H9 (cell line): ENCODE data around the gene SECISBP2. TPM values are rescaled to one million over a fixed set of nuclear protein-coding genes. Genes with fewer than 3 reads are reported as not detected.

Experiments used
- DNase-seq: peaks from one replicate; pipeline ENCODE4 v3.0.0-alpha.2; 2017
- H2AFZ ChIP-seq: one replicate; pipeline ENCODE4 v1.6.1; 2013; ENCODE audit warnings: mild to moderate bottlenecking, low read length, control low read depth, moderate library complexity
- H2AK5ac ChIP-seq: 2 replicates; pipeline ENCODE4 v1.6.1; 2013; ENCODE audit warnings: low read length, control low read depth, mixed read lengths; ENCODE audit not compliant: insufficient read length
- H2BK120ac ChIP-seq: one replicate; pipeline ENCODE4 v1.6.1; 2013; ENCODE audit warnings: low read depth, mild to moderate bottlenecking, low read length, control low read depth, inconsistent platforms; ENCODE audit not compliant: poor library complexity, severe bottlenecking
- H2BK12ac ChIP-seq: 2 replicates; pipeline ENCODE4 v1.6.1; 2013; ENCODE audit warnings: low read length, control low read depth, mixed read lengths, low read depth; ENCODE audit not compliant: insufficient read length
- H2BK15ac ChIP-seq: 2 replicates; pipeline ENCODE4 v1.6.1; 2013; ENCODE audit warnings: low read depth, low read length, control low read depth
- H2BK20ac ChIP-seq: one replicate; pipeline ENCODE4 v1.6.1; 2013; ENCODE audit warnings: low read depth, mild to moderate bottlenecking, low read length, control low read depth, inconsistent platforms; ENCODE audit not compliant: poor library complexity, severe bottlenecking
- H2BK5ac ChIP-seq: 2 replicates; pipeline ENCODE4 v1.6.1; 2013; ENCODE audit warnings: low read length, control low read depth, mixed read lengths; ENCODE audit not compliant: insufficient read length
- H3K14ac ChIP-seq: 2 replicates; pipeline ENCODE4 v1.6.1; 2013; ENCODE audit warnings: low read length, control low read depth; ENCODE audit not compliant: insufficient read depth
- H3K18ac ChIP-seq: 2 replicates; pipeline ENCODE4 v1.6.1; 2013; ENCODE audit warnings: low read depth, mild to moderate bottlenecking, mixed read lengths, low read length, control low read depth; ENCODE audit not compliant: insufficient read length
- H3K23ac ChIP-seq: 2 replicates; pipeline ENCODE4 v1.6.1; 2013; ENCODE audit warnings: low read length, control low read depth, mixed read lengths, low read depth; ENCODE audit not compliant: insufficient read length
- H3K23me2 ChIP-seq: 2 replicates; pipeline ENCODE4 v1.6.1; 2013; ENCODE audit warnings: low read depth, mild to moderate bottlenecking, mixed read lengths, low read length, control low read depth; ENCODE audit not compliant: insufficient read length, poor library complexity, severe bottlenecking
- H3K27ac ChIP-seq: 2 replicates; pipeline ENCODE4 v1.5.1; 2013; ENCODE audit warnings: low read length, control low read depth, mixed read lengths, low read depth; ENCODE audit not compliant: insufficient read length
- H3K27me3 ChIP-seq: 2 replicates; pipeline ENCODE4 v1.6.1; 2013; ENCODE audit warnings: low read length, control low read depth, inconsistent platforms; ENCODE audit not compliant: insufficient read depth
- H3K4ac ChIP-seq: 2 replicates; pipeline ENCODE4 v1.6.1; 2013; ENCODE audit warnings: low read depth, mild to moderate bottlenecking, control low read depth, inconsistent platforms, low read length, moderate library complexity
- H3K4me1 ChIP-seq: 2 replicates; pipeline ENCODE4 v1.6.1; 2013; ENCODE audit warnings: low read length, control low read depth, inconsistent platforms; ENCODE audit not compliant: insufficient read depth
- H3K4me2 ChIP-seq: 2 replicates; pipeline ENCODE4 v1.6.1; 2013; ENCODE audit warnings: low read length, control low read depth, mixed read lengths; ENCODE audit not compliant: insufficient read length, insufficient read depth
- H3K56ac ChIP-seq: 2 replicates; pipeline ENCODE4 v1.6.1; 2013; ENCODE audit warnings: low read depth, mild to moderate bottlenecking, mixed read lengths, low read length, control low read depth; ENCODE audit not compliant: insufficient read length
- H3K79me1 ChIP-seq: 2 replicates; pipeline ENCODE4 v1.6.1; 2013; ENCODE audit warnings: low read depth, mild to moderate bottlenecking, moderate library complexity, low read length, control low read depth, inconsistent platforms; ENCODE audit not compliant: insufficient read depth, poor library complexity, severe bottlenecking
- H3K79me2 ChIP-seq: 2 replicates; pipeline ENCODE4 v1.6.1; 2013; ENCODE audit warnings: low read length, control low read depth, inconsistent platforms; ENCODE audit not compliant: insufficient read depth
- H3K9ac ChIP-seq: 2 replicates; pipeline ENCODE4 v1.6.1; 2013; ENCODE audit warnings: low read length, control low read depth, mixed read lengths; ENCODE audit not compliant: insufficient read length; ENCODE audit errors: extremely low read depth
- H3K9me3 ChIP-seq: one replicate; pipeline ENCODE4 v1.6.1; 2013; ENCODE audit warnings: low read depth, low read length, inconsistent platforms; ENCODE audit not compliant: control insufficient read depth
- H3T11ph ChIP-seq: one replicate; pipeline ENCODE4 v1.6.1; 2013; ENCODE audit warnings: mild to moderate bottlenecking, low read length, control low read depth, inconsistent platforms
- H4K20me1 ChIP-seq: one replicate; pipeline ENCODE4 v1.6.1; 2013; ENCODE audit not compliant: control insufficient read depth, insufficient read length, insufficient read depth
- H4K5ac ChIP-seq: 2 replicates; pipeline ENCODE4 v1.6.1; 2013; ENCODE audit warnings: low read depth, mild to moderate bottlenecking, mixed read lengths, low read length, control low read depth; ENCODE audit not compliant: insufficient read length
- H4K8ac ChIP-seq: replicated peaks from 2 replicates; pipeline ENCODE4 v1.6.1; 2013; ENCODE audit warnings: low read length, control low read depth, mixed read lengths, low read depth; ENCODE audit not compliant: insufficient read length
- H4K91ac ChIP-seq: 2 replicates; pipeline ENCODE4 v1.6.1; 2013; ENCODE audit warnings: low read depth, mild to moderate bottlenecking, moderate library complexity, mixed read lengths, low read length, control low read depth; ENCODE audit not compliant: insufficient read length
- H3K27ac Mint-ChIP-seq, 3 experiments: 2 replicates in 2 of 3; 3 replicates in 1 of 3; pipeline ENCODE4 v1.8.0; 2020 to 2021; ENCODE audit warnings: mixed read lengths in 3 of 3, mild to moderate bottlenecking in 1 of 3, moderate library complexity in 1 of 3
- H3K27me3 Mint-ChIP-seq: 2 replicates; pipeline ENCODE4 v1.8.0; 2021; ENCODE audit warnings: low read depth, mild to moderate bottlenecking, moderate library complexity, mixed read lengths
- H3K36me3 Mint-ChIP-seq, 3 experiments: 2 replicates in 2 of 3; 3 replicates in 1 of 3; pipeline ENCODE4 v1.8.0; 2020 to 2021; ENCODE audit warnings: low read depth in 3 of 3, mixed read lengths in 3 of 3; ENCODE audit not compliant: insufficient read depth in 1 of 3
- H3K4me1 Mint-ChIP-seq, 2 experiments: 2 replicates each; pipeline ENCODE4 v1.8.0; 2020; ENCODE audit warnings: mixed read lengths in 2 of 2
- H3K4me3 Mint-ChIP-seq, 2 experiments: 2 replicates in 1 of 2; 3 replicates in 1 of 2; pipeline ENCODE4 v1.8.0; 2020 to 2021; ENCODE audit warnings: mild to moderate bottlenecking in 2 of 2, mixed read lengths in 2 of 2, moderate library complexity in 1 of 2
- H3K9me3 Mint-ChIP-seq, 2 experiments: 2 replicates in 1 of 2; 3 replicates in 1 of 2; pipeline ENCODE4 v1.8.0; 2020; ENCODE audit warnings: mild to moderate bottlenecking in 2 of 2, mixed read lengths in 2 of 2, moderate library complexity in 1 of 2
- WGBS: extraction: QIAGEN DNeasy Blood & Tissue Kit; methylation state at CpG from one replicate; pipeline ENCODE4 v1.1.7; 2013; ENCODE audit warnings: missing lambda C conversion rate, low lambda C conversion rate, mixed read lengths; ENCODE audit not compliant: insufficient read length; ENCODE audit errors: extremely low coverage; 5-methylcytosine and 5-hydroxymethylcytosine counted together
- total RNA-seq: library from RNA; stranded (reverse); gene quantifications from 2 replicates; pipeline ENCODE4 v1.2.1, GENCODE V29; 2021
- TF ChIP-seq, protein P1 (sequence below): fragments of 200-600 bp; sonication (generic); conservative IDR thresholded peaks from 3 replicates; pipeline ENCODE4 v1.8.0; 2021; ENCODE audit warnings: antibody characterized with exemption, mild to moderate bottlenecking

SECISBP2 gene
- total RNA-seq, 1 experiment from 2014 or later = 62.7 TPM

DNA sequence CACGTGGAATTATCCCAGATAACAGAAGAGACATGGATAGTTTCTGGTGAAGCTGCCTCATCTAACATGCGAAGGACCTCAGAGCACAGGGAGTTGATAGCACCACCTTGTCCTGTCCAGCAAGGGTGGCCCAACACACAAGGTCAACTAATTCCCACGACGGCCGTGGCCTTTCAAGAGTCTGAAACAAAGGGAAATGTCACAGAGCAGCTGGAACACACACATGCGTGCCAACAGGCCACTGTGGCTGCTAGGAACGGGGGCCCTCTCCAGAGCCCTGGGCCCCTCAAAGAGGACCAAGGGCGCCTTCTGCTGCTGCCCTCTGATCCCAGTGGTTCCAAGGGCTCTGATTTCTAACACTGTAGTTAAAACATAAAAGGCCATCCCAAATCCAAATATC is 50.7 kb downstream of the SECISBP2 start:
- Histone ChIP-seq H3K18ac (no peak overlapping the region), H3K23me2 (no peaks in the 10 kb centered on the region)

More for the DNA sequence above, 50.7 kb downstream of the SECISBP2 start:
- peaks cover 0 to 2% (median 0%) of the 10 kb centered on the region in 3 experiments; a peak in 2 of 7 replicates for H3K36me3 Mint-ChIP-seq
- H3K4me1 ChIP-seq = no peaks in the 10 kb centered on the region
- no peak overlapping the region for H2BK20ac ChIP-seq
- no peaks in the 10 kb centered on the region for H4K20me1 ChIP-seq
- H3K4me1 Mint-ChIP-seq = no peaks in the 10 kb centered on the region
- H3K4me2 ChIP-seq = no peak overlapping the region
- H4K91ac ChIP-seq = no peak overlapping the region
- no peak overlapping the region for H4K5ac ChIP-seq
- H3K9me3 ChIP-seq = no peaks in the 10 kb centered on the region
- no peak for DNase-seq
- no peaks in the 10 kb centered on the region for H3K79me2 ChIP-seq
- no peaks in the 10 kb centered on the region for H3K27me3 ChIP-seq
- H3K23ac ChIP-seq = no peak overlapping the region
- H4K8ac ChIP-seq = no peak overlapping the region
- H3K14ac ChIP-seq = no peak overlapping the region
- WGBS = no CpG with 5 or more reads among the region's 8 CpGs
- H3K27me3 Mint-ChIP-seq = peaks cover 1% of the 10 kb centered on the region; the same call in 1 of the 2 replicates
- H2BK12ac ChIP-seq = no peak overlapping the region
- H2BK120ac ChIP-seq = no peak overlapping the region
- no peak overlapping the region for H3K4ac ChIP-seq
- H3K9ac ChIP-seq = no peak overlapping the region
- TF ChIP-seq, protein P1, sequence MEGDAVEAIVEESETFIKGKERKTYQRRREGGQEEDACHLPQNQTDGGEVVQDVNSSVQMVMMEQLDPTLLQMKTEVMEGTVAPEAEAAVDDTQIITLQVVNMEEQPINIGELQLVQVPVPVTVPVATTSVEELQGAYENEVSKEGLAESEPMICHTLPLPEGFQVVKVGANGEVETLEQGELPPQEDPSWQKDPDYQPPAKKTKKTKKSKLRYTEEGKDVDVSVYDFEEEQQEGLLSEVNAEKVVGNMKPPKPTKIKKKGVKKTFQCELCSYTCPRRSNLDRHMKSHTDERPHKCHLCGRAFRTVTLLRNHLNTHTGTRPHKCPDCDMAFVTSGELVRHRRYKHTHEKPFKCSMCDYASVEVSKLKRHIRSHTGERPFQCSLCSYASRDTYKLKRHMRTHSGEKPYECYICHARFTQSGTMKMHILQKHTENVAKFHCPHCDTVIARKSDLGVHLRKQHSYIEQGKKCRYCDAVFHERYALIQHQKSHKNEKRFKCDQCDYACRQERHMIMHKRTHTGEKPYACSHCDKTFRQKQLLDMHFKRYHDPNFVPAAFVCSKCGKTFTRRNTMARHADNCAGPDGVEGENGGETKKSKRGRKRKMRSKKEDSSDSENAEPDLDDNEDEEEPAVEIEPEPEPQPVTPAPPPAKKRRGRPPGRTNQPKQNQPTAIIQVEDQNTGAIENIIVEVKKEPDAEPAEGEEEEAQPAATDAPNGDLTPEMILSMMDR = no peak
- no peak overlapping the region for H2AK5ac ChIP-seq
- no peak overlapping the region for H3K27ac Mint-ChIP-seq
- no peak overlapping the region for H2BK5ac ChIP-seq
- H3K9me3 Mint-ChIP-seq = no peaks in the 10 kb centered on the region
- H2BK15ac ChIP-seq = no peak overlapping the region
- no peaks in the 10 kb centered on the region for H3K79me1 ChIP-seq
- H3K56ac ChIP-seq = no peak overlapping the region
- H3K27ac ChIP-seq = no peak overlapping the region
- no peak overlapping the region for H3T11ph ChIP-seq
- H2AFZ ChIP-seq = no peak overlapping the region
- H3K4me3 Mint-ChIP-seq = no peak overlapping the region
